HG03060 (cell line): ENCODE measurements around the gene PITHD1.
"Not testable (repeated sequence)": the region's sequence is repeated elsewhere in the genome, so short reads cannot be mapped to it uniquely, and the experiment has no call there.

Experiments used
- ATAC-seq: cut with Tn5 transposase; IDR thresholded peaks from one replicate; pipeline ENCODE4 v1.9.1; 2021; ENCODE audit warnings: low read depth, moderate number of reproducible peaks; ENCODE audit not compliant: unreplicated experiment

The PITHD1 gene

DNA sequence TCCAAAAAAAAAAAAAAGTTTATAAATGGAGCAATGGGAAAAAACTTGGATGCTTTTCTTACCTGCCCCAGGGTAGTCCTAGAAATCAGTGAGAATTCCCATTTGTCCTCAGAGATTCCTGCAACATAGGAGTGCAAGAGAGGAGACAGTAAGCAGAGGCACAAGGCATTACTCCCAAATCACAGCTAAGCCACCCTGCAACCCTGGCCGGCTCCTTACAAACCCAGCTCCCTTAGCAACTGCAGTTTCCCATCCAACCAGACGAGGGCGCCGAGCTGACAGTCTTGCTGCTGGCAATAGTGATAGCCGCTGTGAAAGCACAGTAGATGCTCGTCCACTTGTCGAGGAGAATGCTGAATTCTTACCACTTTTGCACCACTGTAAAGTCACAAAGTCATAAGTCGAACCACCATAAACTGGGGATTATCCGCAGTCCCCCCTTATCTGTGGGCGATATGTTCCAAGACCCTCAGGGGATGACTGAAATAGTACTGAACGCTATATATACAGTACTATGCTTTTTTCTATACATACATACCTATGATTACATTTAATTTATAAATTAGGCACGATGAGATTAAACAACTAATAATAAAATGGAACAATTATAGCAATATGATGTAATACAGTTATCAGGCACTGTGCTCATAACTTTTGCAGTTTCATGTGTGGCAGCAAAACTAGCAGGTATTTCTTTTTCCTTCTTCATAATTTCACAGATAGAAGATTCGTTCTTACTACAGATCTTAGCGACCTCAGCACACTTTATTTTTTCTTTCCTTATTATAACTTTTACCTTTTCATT lies 6.0 kb upstream of the PITHD1 start:
- ATAC-seq: no peak

GRCh38 chr1:23772854-23773242 lies 5.4 kb upstream of the PITHD1 start:
- ATAC-seq: no peak

DNA sequence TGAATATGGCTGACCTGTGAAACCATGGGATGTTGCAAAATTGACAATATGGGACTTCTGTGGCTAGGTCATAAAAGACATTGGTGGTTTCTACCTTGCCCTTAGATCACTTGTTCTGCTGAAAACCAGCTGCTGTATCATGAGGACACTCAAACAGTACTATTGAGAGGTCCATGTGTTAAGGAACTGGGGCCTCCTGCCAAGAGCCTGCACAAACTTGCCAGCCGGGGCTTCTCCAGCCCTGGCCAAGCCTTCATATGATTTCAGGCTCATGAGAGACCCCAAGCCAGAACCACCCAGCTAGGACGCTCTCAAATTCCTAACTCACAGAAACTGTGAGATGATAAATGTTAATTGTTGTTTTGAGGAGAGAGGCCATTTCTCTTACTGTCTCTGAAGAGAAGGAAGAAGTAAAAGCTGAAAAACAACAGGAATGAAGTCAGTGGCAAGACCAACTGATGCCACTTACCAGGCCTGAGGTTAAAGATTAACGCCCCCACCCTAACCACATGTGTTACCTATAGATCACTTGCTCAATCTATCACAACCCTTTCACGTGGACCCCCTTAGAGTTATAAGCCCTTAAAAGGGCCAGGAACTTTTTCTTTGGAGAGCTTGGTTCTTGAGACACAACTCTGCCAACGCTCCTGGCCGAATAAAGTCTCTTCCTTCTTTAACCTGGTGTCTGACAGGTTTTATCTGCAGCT lies 3.9 kb upstream of the PITHD1 start:
- no peak for ATAC-seq

- ATAC-seq: no peak
Measured at GRCh38 chr1:23776217-23776616, 2.0 kb upstream of the PITHD1 start.

GRCh38 chr1:23779826-23780371 lies 1.7 kb downstream of the PITHD1 start:
- no peak for ATAC-seq

DNA sequence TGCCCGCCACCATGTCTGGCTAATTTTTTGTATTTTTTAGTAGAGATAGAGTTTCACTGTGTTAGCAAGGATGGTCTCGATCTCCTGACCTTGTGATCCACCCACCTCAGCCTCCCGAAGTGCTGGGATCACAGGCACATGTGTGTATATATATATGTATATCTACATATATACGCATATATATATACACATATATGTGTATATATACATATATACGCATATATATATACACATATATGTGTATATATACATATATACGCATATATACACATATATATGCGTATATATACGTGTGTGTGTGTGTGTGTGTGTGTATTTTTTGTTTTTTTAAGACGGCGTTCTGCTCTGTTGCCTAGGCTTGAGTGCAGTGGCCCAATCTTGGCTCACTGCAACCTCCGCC lies 4.9 kb downstream of the PITHD1 start:
- not testable (repeated sequence) for ATAC-seq

DNA sequence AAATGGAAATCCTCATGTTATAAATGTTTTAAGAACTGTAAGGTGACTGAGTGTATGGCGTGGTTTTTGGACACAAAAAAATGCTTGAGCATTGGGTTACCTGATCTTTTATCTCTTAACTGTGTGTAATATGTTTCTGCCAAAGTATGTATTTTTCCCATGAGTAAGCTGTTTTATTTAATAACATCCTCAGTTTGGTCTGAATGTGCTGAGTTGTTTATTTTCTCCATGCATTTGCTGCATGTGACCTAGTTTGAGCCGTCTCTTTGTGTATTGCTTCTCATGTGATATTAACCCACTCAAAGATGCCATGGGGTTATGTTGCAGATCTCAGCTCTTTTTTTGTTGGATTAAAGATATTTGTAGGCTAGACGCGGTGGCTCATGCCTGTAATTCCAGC lies 6.6 kb downstream of the PITHD1 start:
- no peak for ATAC-seq

DNA sequence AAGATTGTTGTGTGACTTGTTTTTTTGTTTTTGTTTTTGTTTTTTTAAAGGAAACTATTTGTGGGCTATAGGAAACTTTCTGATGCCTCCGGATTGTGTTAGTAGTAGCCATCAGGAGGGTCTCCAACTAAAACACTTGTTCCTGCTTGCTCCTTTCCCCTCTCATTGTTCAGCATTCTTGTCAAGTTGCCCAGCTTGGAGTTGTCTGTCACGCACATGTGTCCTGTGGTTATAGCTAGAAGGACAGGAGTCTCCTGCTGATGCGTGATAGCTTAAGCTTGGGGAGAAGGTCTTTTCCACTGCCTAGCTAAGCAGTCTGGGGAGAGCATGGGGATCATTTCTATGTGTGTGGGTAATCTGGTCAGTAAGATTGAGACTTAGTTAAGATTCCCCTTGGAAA lies 9.5 kb downstream of the PITHD1 start:
- ATAC-seq: no peak

GRCh38 chr1:23788695-23789094 lies 10.5 kb downstream of the PITHD1 start:
- no peak for ATAC-seq

DNA sequence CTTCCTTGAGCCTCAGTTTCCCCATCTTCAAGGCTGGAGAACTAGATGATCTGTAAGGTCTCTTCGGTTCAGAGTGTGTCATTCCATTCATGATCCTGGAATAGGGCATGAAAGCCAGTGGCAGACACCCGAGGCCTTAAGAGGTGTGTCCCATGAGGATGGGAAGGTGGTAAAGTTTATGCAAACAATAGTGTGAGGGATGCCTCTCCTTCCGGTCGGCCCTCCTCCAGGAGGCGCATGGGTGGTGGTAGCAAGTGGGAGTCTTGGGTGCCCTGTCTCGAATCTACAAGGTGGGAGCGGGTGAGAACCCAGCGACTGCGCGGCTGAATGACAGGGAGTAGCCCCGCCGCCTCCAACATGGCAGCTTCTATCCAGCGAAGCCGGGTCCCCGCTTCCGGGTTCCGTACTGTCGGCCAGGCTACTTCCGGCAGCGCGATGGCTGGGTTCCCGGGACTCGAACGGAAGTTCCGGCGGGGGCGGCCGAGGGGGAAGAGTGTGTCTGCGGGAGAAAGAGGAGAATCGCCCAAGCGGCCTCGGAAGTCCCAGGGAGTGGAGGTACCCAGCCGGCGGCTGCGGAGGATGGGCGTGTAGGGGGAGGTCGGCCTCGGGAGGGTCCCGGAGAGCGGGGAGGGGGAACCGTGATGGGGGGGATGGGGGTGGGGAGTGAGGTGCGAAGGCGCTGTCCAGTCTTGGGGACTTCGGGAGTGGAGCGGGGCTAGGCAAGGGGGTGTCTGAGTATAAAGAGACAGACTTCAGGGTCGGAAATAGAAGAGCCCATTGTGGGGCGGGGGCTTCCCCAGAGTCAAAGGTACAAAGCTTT lies 12.7 kb downstream of the PITHD1 start, which contains the start of gene LYPLA2:
LYPLA2 (plus strand) TSS at position 450 of the 820 bp plus-strand sequence. CDS start 1,538 bp downstream, outside the sequence.
- ATAC-seq: no peak

DNA sequence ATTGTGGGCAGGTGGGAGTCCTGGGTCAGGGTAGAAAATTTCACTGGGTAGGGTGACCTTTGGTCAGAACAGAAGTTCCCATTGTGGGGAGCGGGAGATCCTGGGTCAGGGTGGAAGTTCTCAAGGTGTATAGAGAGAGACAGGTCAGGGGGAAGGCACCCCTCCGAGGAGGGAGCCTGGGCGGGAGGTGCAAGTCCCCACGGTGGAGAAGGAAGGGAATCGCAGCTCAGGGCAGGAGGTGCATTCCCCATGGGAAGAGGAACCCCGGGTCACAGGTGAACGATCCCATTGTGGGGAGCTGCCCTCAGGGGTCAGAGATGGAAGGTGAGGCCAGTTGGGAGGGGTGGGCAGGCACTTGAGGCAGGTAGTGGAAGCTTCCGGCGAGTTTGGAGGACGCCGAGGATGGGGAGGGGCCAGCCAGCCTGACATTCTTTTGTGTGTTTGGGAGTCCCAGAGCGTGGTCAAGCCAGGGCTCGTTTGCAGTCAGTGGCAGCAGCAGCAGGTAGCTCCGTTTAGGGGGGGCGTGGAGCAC lies 13.4 kb downstream of the PITHD1 start:
- no peak for ATAC-seq

GRCh38 chr1:23792151-23792945 lies 14.1 kb downstream of the PITHD1 start:
- no peak for ATAC-seq

GRCh38 chr1:23793018-23793781 lies 15.0 kb downstream of the PITHD1 start:
- no peak for ATAC-seq

- no peak for ATAC-seq
Measured at GRCh38 chr1:23793861-23794731, 15.9 kb downstream of the PITHD1 start.

GRCh38 chr1:23794732-23795182 lies 16.5 kb downstream of the PITHD1 start:
- ATAC-seq: not testable (repeated sequence)

- no peak for ATAC-seq
Measured at GRCh38 chr1:23795676-23796465, 17.7 kb downstream of the PITHD1 start.
